GM20000 (cell line): ENCODE results near the gene CLK2.

Experiments
- DNase-seq: peaks from one replicate; pipeline ENCODE4 v3.0.0; 2012; ENCODE audit warnings: low spot score
- CTCF ChIP-seq: IDR thresholded peaks from 2 replicates; pipeline ENCODE4 v1.5.1; 2012; ENCODE audit warnings: mild to moderate bottlenecking, control low read depth; ENCODE audit errors: extremely low read depth, missing control alignments

CLK2 gene

GRCh38 chr1:155285063-155285462 lies 11.8 kb upstream of the CLK2 start:
- no peak for TF ChIP-seq CTCF
- DNase-seq: no peak

GRCh38 chr1:155284476-155284875 lies 11.2 kb upstream of the CLK2 start:
- no peak for TF ChIP-seq CTCF
- no peak for DNase-seq

GRCh38 chr1:155282488-155283091 lies 9.3 kb upstream of the CLK2 start:
- no peak for DNase-seq
- no peak for TF ChIP-seq CTCF

GRCh38 chr1:155279268-155279667 lies 6.0 kb upstream of the CLK2 start:
- no peak for TF ChIP-seq CTCF
- no peak for DNase-seq

- DNase-seq: no peak
Measured at GRCh38 chr1:155278689-155279160, 5.4 kb upstream of the CLK2 start.

GRCh38 chr1:155277902-155278688 lies 4.8 kb upstream of the CLK2 start:
- no peak for TF ChIP-seq CTCF
- DNase-seq: peak; percentile 80

More at GRCh38 chr1:155278689-155279160, 5.4 kb upstream of the CLK2 start:
- no peak for TF ChIP-seq CTCF
